ENCODE data around the gene WDR53.

WDR53 gene

GRCh38 chr3:196506687-196507086 is 61.7 kb downstream of the WDR53 start:
- Histone ChIP-seq H3K36me3 (ENCODE audit: insufficient read depth, low read length) (no peaks in the 10 kb centered on the region), H3K9ac (ENCODE audit: insufficient read length) (no peak overlapping the region), H3K4me3 (no peak overlapping the region), H3K9me3 (ENCODE audit: low read depth, low read length) (0 out of 2 replicates have a peak, but pooled peaks cover 3% of the 10 kb centered on the region), H3K27ac (no peak overlapping the region)
- TF ChIP-seq POLR2AphosphoS5 (IDR thresholded peaks at IDR 0.05; ENCODE audit: borderline replicate concordance, low read depth, low read length) (no peak), EZH2 (IDR thresholded peaks at IDR 0.05) (no peak)
- DNase-seq (ENCODE audit: low read depth, low spot score), result no peak

DNA sequence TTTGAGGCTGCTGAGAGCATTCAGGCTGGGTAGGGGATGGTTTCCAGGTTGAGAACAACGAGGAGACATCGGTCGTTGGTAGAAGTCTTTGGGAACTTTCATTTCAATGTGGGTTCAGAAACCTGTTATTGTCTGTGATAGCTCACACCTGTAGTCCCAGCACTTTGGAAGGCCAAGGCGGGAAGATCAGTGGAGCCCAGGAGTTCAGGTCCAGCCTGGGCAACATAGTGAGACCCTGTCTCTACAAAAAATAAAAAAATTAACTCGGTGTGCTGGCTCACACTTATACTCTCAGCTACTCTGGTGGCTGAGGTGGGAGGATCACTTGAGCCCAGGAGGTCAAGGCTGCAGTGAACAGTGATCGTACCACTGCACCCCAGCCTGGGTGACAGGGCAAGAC is 63.8 kb downstream of the WDR53 start:
- Histone ChIP-seq H3K36me3 (ENCODE audit: insufficient read depth, low read length) (peaks cover 9% of the 10 kb centered on the region), H3K27ac (peak overlapping the region; percentile 83), H3K9ac (ENCODE audit: insufficient read length) (no peak overlapping the region), H3K9me3 (ENCODE audit: low read depth, low read length) (0 out of 2 replicates have a peak, but pooled peaks cover 3% of the 10 kb centered on the region), H3K4me3 (no peak overlapping the region)
- TF ChIP-seq POLR2AphosphoS5 (IDR thresholded peaks at IDR 0.05; ENCODE audit: borderline replicate concordance, low read depth, low read length) (no peak), FOXP2 (optimal IDR thresholded peaks at IDR 0.05; ENCODE audit: control extremely low read depth, extremely low read length, insufficient read depth) (no peak), EZH2 (IDR thresholded peaks at IDR 0.05) (no peak)
- no peak for DNase-seq (ENCODE audit: low read depth, low spot score)

Data from SK-N-MC (cell line).